Activated T-cell treated with anti-CD3 and anti-CD28 coated beads, Interleukin-2, amount 50 U/mL, for 24 hours (primary cell): ENCODE data around the gene KHSRP.

Experiments used
- DNase-seq: peaks from one replicate; pipeline ENCODE4 v3.0.0-alpha.2; 2020
- H3K27ac Mint-ChIP-seq: 2 replicates; pipeline ENCODE4 v1.8.0; 2020; ENCODE audit warnings: mild to moderate bottlenecking, mixed read lengths
- H3K27me3 Mint-ChIP-seq: 2 replicates; pipeline ENCODE4 v1.8.0; 2020; ENCODE audit warnings: mixed read lengths
- H3K36me3 Mint-ChIP-seq: 2 replicates; pipeline ENCODE4 v1.8.0; 2020; ENCODE audit warnings: low read depth, mixed read lengths
- H3K4me1 Mint-ChIP-seq: 2 replicates; pipeline ENCODE4 v1.8.0; 2020; ENCODE audit warnings: low read depth, mixed read lengths
- H3K4me3 Mint-ChIP-seq: 2 replicates; pipeline ENCODE4 v1.8.0; 2020; ENCODE audit warnings: mild to moderate bottlenecking, moderate library complexity, mixed read lengths
- H3K9me3 Mint-ChIP-seq: 2 replicates; pipeline ENCODE4 v1.8.0; 2020; ENCODE audit warnings: mixed read lengths

Gene KHSRP

DNA sequence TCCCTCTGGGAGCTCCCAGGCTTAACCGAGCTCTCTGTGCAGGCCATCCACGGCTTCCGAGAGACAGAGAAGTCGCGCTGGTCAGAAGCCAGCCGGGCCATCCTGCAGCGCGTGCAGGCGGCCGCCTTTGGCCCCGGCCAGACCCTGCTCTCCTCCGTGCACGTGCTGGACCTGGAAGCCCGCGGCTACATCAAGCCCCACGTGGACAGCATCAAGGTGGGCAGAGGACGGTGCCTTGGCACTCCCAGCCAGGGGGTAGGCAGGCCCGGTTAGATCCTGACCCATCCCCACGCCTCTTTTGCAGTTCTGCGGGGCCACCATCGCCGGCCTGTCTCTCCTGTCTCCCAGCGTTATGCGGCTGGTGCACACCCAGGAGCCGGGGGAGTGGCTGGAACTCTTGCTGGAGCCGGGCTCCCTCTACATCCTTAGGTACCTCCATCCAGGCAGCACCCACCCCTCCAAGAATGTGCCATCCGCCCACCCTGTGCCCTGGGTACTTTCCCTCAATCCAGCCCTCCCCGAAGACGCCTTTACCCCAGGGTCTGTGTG is 50.4 kb downstream of the KHSRP start:
- H3K9me3 Mint-ChIP-seq, result no peaks in the 10 kb centered on the region
- peaks cover 31% of the 10 kb centered on the region for H3K36me3 Mint-ChIP-seq
- DNase-seq, result no peak
- no peak overlapping the region for H3K4me3 Mint-ChIP-seq
- H3K27me3 Mint-ChIP-seq, result no peaks in the 10 kb centered on the region
- no peak overlapping the region for H3K27ac Mint-ChIP-seq
- peaks cover 12% of the 10 kb centered on the region for H3K4me1 Mint-ChIP-seq

DNA sequence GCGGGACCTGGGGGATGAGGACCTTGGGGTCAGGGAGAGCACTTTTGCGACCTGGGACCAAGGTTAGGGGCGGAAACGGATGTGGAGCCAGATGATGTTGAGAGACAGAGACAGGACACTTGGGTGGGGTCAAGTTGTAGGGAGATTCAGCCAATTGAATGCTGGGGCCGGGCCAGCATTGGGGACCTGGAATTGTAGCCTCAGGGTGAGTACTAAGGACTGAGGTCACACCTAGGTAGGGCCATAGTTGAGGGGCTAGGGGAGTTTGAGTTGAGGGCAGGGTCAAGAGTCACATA is 50.9 kb downstream of the KHSRP start:
- peaks cover 12% of the 10 kb centered on the region for H3K4me1 Mint-ChIP-seq
- H3K27ac Mint-ChIP-seq, result peak overlapping the region; percentile 97
- H3K36me3 Mint-ChIP-seq, result peaks cover 31% of the 10 kb centered on the region
- H3K9me3 Mint-ChIP-seq, result no peaks in the 10 kb centered on the region
- H3K4me3 Mint-ChIP-seq, result peak overlapping the region; percentile 86
- DNase-seq, result no peak
- H3K27me3 Mint-ChIP-seq, result no peaks in the 10 kb centered on the region

DNA sequence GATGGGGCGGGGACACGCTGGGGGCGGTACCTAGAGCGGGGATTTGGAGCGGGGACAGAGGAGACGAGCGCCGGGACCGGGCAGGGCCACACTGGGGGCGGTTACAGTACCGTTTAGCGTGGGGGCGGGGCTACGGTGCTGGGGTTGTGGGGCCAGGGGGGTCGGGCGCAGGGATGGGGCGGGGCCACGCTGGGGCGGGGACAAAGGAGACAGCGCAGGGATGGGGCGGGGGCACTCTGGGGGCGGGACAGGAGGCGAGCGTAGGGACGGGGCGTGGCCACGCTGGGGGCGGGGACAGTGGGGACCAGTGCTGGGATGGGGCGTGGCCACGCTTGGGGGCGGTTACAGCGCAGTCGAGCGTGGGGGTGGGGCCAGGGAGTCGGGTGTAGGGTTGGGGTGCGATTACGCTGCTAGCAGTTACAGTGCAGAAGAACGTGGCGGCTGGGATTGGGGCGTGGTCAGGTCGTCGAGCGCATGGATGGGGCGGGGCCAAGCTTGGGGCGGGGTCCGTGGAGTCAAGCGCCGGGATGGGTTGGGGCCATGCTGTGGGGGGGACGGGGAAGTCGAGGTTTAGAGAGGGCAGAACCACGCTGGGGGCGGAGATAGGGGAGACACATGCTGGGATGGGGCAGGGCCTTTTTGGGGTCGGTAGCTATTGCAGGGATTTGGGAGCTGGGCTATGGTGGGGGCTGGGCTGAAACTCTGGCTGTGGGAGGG is 51.4 kb downstream of the KHSRP start:
- Mint-ChIP-seq H3K4me3 (peak overlapping the region; percentile 86), H3K4me1 (peaks cover 12% of the 10 kb centered on the region), H3K27ac (peak overlapping the region; percentile 97), H3K27me3 (no peaks in the 10 kb centered on the region), H3K36me3 (peaks cover 31% of the 10 kb centered on the region), H3K9me3 (no peaks in the 10 kb centered on the region)
- peak; percentile 99 for DNase-seq

DNA sequence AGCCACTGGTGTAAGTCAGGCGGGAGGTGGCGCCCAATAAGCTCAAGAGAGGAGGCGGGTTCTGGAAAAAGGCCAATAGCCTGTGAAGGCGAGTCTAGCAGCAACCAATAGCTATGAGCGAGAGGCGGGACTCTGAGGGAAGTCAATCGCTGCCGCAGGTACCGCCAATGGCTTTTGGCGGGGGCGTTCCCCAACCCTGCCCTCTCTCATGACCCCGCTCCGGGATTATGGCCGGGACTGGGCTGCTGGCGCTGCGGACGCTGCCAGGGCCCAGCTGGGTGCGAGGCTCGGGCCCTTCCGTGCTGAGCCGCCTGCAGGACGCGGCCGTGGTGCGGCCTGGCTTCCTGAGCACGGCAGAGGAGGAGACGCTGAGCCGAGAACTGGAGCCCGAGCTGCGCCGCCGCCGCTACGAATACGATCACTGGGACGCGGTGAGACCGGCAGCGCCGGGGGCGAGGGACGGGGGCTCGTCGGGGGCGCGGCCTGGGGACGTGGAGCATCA is 52.0 kb downstream of the KHSRP start, which contains the start of gene ALKBH7:
Gene ALKBH7 (plus strand): TSS at position 201 of the 502 bp plus-strand sequence. CDS start 27 bp downstream, at position 228.
- Mint-ChIP-seq H3K4me1 (peaks cover 12% of the 10 kb centered on the region), H3K4me3 (peak within 1 kb of the TSS; percentile 86), H3K36me3 (peaks cover 33% of the 10 kb centered on the region), H3K27me3 (no peaks in the 10 kb centered on the region), H3K27ac (peak within 1 kb of the TSS; percentile 97), H3K9me3 (no peaks in the 10 kb centered on the region)
- peak; percentile 92 for DNase-seq

DNA sequence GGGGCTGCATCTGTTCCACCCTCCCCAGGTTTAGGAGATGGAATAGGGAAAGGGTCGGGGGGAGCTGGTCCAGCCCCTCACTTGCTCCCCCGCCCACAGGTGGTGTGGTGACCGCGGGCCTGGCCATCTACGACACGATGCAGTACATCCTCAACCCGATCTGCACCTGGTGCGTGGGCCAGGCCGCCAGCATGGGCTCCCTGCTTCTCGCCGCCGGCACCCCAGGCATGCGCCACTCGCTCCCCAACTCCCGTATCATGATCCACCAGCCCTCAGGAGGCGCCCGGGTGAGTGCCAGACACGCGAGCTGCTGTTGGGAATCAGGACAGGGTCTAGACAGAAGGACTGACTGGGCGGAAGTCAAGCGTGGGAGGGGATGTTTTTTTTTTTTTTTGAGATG is 60.3 kb downstream of the KHSRP start:
- Mint-ChIP-seq H3K27me3 (no peaks in the 10 kb centered on the region), H3K4me3 (peak overlapping the region; percentile 36), H3K4me1 (peaks cover 22% of the 10 kb centered on the region), H3K9me3 (no peaks in the 10 kb centered on the region), H3K27ac (peak overlapping the region; percentile 67), H3K36me3 (peaks cover 72% of the 10 kb centered on the region)
- no peak for DNase-seq
